Cardiac fibroblast (primary cell): ENCODE results near the gene METTL4.

Experiments used
- DNase-seq, 2 donors: peaks; one replicate each; pipeline versions ENCODE4 v3.0.0 to v3.0.0-alpha.2; 2010; ENCODE audit warnings: low read depth in 2 of 2
- H3K4me3 ChIP-seq, 2 donors: replicated peaks in 1 of 2; 1 replicate in 1 of 2; 2 replicates in 1 of 2; pipeline ENCODE4 v1.5.1; 2011; ENCODE audit warnings: low read depth in 2 of 2, low read length in 2 of 2, mild to moderate bottlenecking in 2 of 2, moderate library complexity in 1 of 2
- CTCF ChIP-seq: IDR thresholded peaks from one replicate; pipeline ENCODE4 v1.5.1; 2011; ENCODE audit warnings: low read depth, mild to moderate bottlenecking, low read length, inconsistent platforms

METTL4 gene

GRCh38 chr18:2568605-2569004 lies 2.7 kb downstream of the METTL4 start:
- H3K4me3 ChIP-seq = no peak overlapping the region
- no peak for TF ChIP-seq CTCF
- no peak for DNase-seq

DNA sequence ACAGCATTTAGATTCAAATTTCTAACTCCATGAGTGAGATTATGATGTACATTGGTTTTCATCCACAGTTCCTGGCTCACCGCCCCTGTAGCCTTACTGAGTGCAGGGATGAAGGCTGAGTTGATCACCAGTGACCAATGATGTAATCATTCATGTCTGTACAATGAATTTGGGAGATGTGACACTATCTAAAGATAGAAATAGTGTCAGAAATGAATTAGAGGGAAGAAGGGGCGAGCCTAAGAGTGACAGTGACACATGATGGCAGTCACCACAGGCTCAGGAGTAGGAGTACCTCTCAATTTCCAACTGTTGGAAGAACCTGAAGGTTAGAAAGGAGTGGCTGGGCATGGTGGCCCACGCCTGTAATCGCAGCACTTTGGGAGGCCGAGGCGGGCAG lies 3.2 kb downstream of the METTL4 start:
- no peak for DNase-seq
- no peak for TF ChIP-seq CTCF
- no peak overlapping the region for H3K4me3 ChIP-seq

GRCh38 chr18:2564373-2564772 lies 6.9 kb downstream of the METTL4 start:
- H3K4me3 ChIP-seq = no peak overlapping the region
- TF ChIP-seq CTCF = no peak
- DNase-seq = no peak

DNA sequence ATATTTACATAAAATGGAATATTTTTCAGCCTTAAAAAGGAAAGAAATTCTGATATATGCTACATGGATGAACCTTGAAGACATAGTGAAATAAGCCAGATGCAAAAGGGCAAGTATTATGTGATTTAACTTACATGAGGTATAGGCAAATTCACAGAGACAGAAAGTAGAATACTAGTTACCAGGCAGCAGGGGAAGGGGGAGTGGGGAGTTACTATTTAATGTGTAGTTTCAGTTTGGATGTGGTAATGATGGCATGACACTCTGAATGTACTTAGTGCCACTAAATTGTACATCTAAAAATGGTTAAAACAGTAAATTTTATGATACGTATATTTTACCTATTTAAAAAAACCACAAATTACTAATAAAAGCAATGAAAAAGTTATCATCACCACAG lies 12.1 kb downstream of the METTL4 start:
- H3K4me3 ChIP-seq = no peak overlapping the region
- no peak for TF ChIP-seq CTCF
- DNase-seq = no peak

- no peak for TF ChIP-seq CTCF
- DNase-seq = no peak
- no peak overlapping the region for H3K4me3 ChIP-seq
Measured at GRCh38 chr18:2557536-2557935, 13.8 kb downstream of the METTL4 start.

GRCh38 chr18:2555895-2556294 lies 15.4 kb downstream of the METTL4 start:
- no peak for DNase-seq

More at GRCh38 chr18:2555895-2556294, 15.4 kb downstream of the METTL4 start:
- no peak for TF ChIP-seq CTCF
- no peak overlapping the region for H3K4me3 ChIP-seq
